GM19452 (cell line): ENCODE data around the gene ID1.
"Not testable (repeated sequence)": the region's sequence is repeated elsewhere in the genome, so short reads cannot be mapped to it uniquely, and the experiment has no call there.

Source experiments
- ATAC-seq: cut with Tn5 transposase; IDR thresholded peaks from one replicate; pipeline ENCODE4 v1.9.1; 2021; ENCODE audit not compliant: unreplicated experiment

ID1 gene

DNA sequence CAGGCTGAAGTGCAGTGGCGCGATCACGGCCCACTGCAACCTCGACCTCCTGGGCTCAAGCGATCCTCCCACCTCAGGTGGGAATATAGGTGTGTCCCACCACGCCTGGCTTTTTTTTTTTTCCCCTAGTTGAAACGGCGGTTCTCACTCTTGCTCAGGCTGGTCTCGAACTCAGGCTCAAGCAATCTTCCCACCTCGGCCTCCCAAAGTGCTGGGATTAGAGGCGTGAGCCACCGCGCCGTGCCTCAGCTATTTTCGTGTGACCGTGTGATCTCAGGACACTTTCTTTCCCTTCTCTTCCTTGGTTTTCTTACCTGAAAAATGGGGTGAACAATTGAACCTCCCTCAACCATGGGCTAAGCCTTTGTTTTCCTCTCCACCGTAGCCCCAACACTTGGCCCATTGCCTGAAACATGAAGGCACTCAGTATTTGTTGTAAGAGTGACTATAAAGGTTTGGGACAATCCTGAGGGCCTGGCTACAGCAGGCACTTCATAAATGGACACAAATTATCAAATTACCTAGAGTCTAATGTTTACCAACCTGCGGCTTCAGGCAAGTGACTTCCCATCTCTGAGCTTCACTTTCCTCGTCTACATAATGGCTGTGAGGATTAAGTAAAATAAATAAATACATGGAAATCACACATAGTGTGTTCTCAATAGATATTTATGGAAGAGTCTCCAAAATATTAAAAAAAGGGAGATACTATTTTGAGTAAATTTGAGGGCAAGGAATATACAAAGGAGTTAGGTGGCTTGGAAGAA lies 31.4 kb upstream of the ID1 start:
- no peak for ATAC-seq

DNA sequence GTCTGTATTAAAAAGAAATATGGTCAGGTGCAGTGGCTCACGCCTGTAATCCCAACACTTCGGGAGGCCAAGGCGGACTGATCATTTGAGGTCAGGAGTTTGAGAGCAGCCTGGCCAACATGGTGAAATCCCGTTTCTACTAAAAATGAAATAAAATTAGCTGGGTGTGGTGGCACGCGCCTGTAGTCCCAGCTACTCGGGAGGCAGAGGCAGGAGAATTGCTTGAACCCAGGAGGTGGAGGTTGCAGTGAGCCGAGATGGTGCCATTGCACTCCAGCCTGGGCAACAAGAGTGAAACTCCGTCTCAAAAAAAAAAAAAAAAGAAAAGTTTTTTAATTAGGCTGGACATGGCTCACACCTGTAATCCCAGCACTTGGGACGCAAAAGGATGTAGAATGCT lies 30.1 kb upstream of the ID1 start:
- not testable (repeated sequence) for ATAC-seq

DNA sequence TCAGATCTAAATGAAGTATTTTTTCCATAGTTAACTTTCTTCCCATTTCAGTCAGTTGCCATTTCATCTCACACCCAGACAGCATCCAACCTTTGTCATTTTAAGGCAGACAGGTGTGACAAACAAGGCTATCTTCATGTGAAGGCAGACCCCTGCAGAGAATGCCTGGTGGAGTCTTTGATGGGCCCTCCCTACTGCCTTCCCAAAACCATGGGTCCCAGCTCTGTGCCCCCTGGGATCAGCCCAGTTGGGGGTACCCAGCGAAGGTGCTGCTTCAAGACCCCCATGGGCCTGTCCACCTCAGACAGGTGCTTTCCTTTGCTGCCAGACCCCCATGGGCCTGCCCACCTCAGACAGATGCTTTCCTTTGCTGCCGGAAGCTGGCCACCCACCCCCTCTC lies 28.3 kb upstream of the ID1 start:
- no peak for ATAC-seq

DNA sequence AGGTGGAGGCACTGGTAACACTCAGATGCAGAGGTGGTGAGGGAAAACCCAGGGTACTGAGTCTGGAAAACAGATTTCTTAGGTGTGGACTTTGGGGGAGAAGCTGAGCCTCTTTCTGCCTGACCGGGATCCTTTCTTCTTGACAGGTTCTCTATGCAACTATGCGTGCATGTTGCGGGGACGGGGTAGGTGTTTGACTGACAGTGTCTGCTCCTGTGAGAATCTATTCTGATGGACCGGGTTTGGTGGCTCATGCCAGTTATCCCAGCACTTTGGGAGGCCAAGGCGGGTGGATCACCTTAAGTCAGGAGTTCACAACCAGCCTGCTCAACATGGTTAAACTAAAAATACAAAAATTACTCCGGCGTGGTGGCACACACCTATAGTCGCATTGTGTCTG lies 27.9 kb upstream of the ID1 start:
- ATAC-seq = no peak

DNA sequence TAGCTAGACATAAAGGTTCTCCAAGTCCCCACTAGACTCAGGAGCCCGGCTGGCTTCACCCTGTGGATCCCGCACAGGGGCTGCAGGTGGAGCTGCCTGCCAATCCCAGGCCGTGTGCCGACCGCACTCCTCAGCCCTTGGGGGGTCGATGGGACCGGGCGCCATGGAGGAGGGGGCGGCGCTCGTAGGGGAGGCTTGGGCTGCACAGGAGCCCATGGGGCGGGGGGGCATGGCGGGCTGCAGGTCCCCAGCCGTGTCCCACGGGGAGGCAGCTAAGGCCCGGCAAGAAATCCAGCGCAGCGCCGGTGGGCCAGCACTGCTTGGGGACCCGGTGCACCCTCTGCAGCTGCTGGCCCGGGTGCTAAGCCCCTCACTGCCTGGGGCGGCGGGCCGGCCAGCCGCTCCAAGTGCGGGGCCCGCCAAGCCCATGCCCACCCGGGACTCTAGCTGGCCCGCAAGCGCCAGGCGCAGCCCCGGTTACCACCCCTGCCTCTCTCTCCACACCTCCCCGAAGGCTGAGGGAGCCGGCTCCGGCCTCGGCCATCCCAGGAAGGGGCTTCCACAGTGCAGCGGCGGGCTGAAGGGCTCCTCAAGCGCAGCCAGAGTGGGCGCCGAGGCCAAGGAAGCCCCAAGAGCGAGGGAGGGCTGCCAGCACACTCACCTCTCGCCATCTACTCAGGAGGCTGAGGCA lies 26.5 kb upstream of the ID1 start:
- no peak for ATAC-seq

DNA sequence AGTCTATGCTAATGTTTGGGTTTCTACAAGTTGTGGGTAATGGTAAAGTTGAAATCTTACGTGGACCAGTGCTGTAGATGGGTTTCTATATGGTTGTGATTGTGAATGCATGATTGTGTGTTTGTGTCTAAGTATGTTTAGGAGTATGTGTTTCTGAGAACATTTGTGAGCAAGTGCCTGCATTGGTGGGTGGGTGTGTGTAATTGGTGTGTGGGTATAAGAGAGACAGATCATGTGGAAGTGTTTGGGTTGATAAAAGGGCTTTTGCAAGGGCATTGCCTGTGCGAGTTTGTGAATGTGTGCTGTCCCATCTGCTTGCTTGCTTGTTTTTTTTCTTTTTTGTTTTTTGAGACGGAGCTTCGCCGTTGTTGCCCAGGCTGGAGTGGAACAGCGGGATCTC lies 25.8 kb upstream of the ID1 start:
- ATAC-seq = no peak

GRCh38 chr20:31579941-31580651 lies 25.0 kb upstream of the ID1 start:
- not testable (repeated sequence) for ATAC-seq

DNA sequence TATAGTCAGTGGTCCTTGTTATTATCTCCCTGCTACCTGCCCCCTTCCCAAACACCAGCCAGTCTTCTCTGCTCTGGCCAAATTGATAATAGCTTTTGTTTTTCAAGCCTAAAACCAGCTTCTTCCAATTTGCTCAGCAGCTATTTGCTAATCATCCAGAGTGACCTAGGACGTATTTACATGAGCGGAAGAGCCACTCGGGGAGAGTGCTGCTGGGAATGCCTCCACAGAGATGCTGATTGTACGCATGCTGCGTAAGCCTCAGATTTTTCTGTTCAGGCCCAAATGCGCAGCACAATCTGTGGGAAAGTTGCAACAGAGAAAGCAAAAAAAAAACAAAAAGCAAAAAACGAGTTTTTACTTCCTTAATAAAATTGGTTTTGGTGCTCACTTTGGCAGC lies 24.4 kb upstream of the ID1 start:
- ATAC-seq = no peak

DNA sequence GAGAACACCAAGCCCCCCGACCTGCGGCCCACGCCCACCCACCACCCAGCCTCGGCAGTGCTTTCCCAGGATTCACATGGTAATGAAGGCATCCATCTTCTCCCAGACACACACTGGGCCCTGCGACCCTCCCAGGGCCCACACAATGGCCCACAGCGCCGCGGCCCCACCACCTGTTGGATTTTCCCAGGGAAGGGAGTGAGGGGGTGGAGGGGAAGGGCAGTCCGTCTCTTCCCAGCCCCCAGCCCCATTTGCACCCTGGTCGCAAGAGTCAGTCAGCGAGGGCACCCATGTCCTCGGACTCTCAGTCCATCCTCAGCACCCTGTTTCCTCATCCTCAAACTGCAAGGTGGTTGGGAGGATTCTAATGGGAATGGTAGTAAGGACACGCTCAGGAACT lies 23.7 kb upstream of the ID1 start:
- no peak for ATAC-seq

GRCh38 chr20:31587545-31588389 lies 17.3 kb upstream of the ID1 start:
- no peak for ATAC-seq

DNA sequence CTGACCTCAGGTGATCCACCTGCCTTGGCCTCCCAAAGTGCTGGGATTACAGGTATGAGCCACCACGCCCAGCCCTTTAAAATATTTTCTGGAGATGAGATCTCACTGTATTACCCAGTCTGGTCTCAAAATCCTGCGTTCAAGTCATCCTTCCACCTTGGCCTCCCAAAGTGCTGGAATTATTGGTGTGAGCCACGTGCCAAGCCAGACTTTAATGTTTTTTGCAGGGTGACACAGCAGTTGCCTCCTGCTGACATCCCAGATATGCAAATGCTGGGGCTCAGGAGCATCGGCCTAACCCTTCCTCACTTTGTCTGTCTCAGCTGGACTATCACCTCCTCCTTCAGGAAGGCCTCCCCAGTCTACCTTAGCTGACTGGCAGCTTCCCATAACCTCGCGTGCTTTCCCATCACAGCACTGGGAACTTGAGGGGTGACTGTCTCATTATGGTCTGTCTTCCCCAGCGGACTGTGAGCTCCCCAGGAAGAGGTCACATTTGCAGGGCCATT lies 14.3 kb upstream of the ID1 start:
- ATAC-seq = no peak

DNA sequence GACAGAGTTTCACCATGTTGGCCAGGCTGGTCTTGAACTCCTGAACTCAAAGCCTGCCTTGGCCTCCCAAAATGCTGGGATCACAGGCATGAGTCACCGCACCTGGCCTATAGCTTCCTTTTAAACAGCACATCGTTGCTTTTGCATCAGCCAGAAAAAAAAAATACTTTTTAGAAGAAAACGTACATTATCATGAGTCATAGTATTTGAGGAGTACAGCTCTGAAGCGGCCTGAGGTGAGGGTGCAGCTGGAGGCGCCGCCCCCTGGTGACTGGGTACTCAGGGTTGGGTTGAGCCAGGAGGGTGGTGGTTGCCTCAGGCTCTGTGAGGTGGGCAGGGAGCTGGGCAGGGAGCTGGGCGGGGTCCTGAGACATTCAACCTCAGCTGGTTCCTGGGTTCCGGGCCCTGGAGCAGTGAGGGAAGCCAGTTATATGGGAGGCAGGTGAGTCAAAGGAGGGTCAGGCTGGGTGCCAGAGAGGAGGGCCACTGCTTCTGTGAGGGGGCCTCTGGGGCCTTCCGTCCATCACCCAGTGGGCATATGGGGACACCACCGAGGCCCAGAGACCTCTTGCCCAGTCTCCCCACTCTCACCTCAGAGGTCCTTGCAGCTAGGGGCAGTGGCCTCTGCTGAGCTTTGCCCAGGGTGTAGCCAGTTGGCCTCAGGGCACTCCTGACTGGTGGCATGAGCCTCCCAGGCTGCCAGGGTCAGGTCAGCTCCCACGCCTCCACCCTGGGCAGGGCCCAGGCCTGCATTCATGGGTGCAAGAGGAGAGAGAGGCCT lies 11.7 kb upstream of the ID1 start:
- no peak for ATAC-seq

DNA sequence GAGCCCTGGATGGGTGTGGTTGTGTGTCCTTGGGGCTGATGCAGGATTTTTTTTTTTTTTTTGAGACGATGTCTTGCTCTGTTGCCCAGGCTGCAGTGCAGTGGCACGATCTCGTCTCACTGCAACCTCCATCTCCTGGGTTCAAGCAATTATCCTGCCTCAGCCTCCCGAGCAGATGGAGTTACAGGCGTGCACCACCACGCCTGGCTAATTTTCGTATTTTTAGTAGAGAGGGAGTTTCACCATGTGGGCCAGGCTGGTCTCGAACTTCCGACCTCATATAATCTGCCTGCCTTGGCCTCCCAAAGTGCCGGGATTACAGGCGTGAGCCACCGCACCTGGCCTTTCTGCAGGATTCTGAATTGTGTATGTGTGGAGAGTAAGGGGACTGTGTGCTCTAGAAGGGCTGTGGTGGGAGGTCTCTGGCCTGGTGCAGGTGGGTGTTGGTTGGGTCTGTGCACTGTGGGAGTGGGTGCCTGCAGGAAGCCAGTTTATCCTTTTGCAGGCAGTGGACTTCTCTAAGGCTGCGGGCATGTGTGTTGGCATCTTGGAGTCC lies 11.0 kb upstream of the ID1 start:
- no peak for ATAC-seq

DNA sequence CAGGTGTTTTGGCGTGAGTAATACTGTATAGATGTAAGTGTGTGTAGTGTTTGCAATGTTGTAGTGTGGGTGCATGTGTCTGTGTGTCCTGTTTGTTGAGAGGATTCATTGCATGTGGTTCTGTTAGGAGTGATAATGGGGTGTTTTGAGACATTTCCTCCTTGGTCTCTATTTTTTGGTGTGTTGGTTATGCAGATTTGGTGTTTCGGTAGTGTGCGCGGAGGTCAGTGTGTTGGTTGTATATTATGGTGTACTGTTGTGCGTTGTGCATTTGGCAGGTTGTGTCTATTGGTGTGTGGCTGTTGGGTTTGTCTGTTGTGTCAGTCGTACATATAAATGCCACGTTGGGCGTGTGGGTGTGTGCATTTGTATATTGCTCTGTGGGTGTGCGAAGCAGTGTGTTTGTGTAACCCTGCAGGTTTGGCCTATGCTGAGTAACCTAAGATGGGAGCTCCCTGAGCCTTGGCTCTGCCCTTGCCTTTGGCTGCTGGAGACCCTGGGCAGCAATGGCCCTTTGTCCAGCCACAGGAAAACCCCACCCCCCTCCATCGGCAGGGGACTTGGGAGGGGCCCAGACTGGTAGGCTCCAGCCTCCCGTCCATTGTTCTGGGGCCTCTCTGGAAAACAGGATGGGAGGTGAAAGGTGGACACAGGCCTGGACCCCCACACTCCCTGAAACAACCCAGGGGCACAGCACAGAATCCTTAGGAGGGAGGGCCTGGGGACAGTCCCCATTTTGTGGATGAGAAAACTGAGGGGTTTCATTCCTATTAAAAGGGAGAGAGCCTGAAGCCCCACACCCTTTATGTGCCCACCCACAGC lies 10.3 kb upstream of the ID1 start:
- no peak for ATAC-seq

DNA sequence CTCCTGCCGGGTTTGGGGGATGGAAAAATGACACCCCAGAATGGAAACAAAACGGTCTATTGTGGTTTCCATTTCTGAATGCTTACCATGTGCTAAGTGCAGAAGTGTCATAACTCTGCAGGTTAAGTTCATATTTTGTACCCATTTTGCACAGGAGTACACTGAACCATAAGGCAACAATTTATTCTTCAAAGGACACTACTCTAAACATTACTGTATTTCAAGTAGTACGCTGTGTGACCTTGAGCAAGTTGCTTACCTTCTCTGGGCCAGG lies 9.8 kb upstream of the ID1 start:
- ATAC-seq = no peak

DNA sequence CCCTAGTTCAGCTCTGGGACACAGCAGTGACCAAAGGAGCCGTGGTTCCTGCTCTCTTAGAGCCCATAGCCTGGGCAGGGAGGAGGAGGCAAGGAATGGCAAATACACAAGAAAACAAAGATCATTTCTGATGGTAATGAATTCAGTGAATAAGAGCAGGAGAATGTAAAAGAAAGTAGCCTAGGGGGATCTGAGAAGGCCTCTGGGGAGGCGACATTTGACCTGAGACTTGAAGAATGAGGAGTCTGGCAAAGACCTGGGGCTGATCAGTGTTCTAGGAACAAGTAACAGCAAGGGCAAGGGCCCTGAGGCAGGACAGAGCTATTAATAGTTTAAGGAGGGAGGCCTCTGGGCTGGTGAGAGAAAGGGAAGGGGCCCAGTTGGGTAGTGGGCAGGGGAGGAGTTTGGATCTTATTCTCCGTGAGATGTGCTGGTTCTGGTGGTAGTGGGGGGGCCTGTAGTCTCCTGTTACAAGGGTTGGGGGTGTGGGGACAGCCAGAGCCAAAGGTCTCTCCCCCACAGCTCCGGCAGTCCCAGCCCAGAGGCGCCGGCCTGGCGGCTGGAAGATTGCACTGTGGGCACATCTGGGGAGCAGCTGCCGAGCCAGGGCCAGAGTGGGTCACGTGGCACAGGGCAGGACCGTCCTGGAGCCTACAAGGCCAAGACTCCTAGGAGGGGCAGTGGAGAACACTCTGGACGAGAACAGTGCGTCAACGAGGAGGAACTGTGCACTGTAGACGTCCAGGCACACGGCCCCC lies 9.3 kb upstream of the ID1 start:
- no peak for ATAC-seq

DNA sequence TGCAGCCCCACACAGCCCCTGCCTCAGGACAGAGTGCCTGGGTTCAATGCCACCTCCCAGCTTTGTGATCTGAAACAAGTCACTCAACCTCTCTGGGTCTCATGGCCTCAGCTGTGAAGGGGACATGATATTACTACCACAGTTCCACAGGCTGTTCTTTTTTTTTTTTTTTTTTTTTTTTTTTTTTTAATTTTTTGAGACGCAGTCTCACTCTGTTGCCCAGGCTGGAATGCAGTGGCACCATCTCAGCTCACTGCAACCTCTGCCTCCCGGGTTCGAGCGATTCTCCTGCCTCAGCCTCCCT lies 8.7 kb upstream of the ID1 start:
- not testable (repeated sequence) for ATAC-seq

DNA sequence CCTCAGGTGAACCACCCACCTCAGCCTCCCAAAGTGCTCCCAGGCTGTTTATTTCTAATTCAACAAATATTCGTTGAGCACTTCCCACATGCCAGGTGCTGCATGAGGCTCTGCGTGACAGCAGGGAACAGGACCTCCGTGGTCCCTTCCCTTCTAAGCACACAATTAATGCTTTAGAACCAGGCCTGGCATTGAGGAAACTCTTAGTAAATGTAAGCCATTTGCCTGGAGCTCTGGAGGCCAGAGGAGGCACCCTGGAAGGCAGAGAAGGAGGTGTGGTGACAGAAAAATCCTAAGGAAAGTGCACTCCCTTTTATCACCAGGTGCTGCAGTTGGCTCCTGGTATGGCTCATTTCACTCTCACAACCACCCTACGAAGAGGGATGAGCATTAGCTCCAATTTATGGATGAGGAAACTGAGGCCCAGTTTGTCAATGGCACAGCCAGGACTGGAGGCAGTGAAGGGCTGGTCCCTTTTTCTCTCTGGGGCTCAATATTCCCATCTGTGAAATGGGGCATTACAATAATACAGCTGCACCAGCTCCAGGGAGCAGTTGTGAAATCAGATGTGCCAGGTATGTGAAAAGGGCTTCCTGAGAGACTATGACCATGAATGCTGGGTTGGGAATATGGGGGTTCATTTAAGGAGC lies 8.1 kb upstream of the ID1 start:
- ATAC-seq = no peak
